Measurements from ENCODE around the gene OCA2.
"Not testable (repeated sequence)": the region's sequence is repeated elsewhere in the genome, so short reads cannot be mapped to it uniquely, and the experiment has no call there.

The OCA2 gene

DNA sequence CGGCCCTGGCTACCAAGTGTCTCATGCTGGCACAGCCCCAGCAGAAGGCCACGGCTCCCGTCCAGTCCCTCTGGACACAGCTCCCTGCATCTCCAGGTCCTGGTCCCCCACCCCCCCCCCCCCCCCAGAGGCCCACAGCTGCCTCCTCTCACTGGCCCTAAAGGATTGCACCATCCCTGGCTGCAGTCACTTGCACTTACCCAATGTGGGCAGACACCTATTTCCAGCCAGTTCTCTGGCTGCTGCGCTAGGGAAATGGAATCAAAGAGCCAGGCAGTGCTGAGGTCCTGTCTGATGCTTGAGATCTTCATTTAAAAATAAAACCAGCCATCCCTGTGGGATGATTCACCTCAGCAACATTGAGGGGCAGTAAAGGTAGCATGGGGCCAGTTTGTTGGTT lies 346.4 kb downstream of the OCA2 start:
- DNase-seq, result no peak

DNA sequence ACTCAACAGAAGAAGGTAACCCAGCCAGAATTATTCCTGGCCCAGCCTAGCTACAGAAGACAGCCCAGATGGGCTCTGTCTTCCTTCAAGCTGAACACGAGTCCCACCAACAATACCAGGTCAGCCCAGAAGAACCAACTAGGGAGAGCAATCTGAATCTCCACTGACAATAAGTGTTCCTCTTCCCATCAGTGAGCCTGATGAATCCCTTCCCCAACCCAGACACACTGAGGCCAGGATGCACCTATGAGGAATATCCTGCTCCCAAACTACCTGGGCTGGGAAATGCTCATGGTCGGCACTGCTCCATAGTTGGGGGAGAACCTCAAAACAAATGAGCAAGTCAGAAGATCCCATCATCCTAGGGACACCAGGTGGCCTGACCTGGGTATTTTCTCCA lies 351.1 kb downstream of the OCA2 start:
- no peak for DNase-seq

DNA sequence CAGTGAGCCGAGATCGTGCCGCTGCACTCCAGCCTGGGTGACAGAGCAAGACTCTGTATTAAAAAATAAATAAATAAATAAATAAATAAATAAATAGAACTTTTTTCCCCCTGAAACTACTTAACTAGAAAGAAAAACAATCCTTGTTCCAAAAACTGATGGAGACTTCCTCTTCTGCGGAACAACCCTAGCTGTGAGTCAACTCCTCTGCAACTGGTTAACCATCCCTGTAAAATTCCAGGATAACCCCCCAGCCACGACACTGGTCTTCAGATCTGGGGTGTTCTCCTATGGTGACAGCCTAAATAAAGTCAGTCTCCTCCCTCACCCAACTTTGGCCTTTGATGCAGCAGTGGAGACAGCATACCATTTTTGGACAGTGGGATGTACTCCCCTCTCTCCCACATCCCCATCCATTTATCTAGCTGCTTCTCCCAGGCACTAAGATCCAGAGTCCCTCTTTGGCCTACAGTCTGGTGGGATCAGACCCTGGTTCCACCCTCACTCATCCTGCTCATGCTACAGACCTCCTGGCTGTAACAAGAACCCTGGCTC lies 352.6 kb downstream of the OCA2 start:
- no peak for DNase-seq

DNA sequence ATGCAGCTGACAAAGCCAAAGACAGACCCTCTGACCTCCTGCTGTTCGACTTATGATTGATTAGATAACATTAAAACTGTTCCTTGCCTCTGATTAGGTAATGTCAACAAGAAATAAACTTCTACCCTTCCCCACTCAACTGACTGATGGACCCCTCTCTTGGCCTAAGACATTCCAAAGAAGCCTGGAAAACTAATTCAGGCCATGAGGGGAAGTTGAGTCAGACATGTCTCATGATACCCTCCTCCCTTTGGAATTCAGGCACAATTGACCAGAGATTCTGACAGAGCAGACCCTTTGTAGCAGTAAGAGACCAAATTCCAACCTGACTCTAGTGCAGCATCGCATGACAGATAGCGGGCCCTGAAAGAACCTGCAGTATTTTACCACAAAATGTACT lies 354.5 kb downstream of the OCA2 start:
- DNase-seq, result no peak

DNA sequence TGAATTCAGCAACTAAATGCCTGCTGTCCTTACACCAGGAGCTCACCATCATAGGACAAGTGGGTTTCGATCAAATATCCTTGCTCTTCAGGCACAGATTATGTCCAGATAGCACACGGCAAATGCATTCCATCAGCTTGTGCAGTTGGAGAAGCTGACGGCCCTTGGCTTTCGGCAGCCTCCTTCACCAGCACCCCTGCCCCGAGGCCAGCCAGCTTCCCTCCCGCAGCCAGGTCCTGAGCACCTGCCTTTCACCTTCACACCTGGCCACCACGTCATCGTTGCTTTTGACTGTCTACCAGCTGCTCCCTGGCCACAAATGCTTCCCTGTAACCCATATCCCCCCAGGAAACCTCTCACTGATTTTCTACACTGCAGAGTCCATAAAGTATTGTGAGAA lies 355.5 kb downstream of the OCA2 start:
- no peak for DNase-seq

DNA sequence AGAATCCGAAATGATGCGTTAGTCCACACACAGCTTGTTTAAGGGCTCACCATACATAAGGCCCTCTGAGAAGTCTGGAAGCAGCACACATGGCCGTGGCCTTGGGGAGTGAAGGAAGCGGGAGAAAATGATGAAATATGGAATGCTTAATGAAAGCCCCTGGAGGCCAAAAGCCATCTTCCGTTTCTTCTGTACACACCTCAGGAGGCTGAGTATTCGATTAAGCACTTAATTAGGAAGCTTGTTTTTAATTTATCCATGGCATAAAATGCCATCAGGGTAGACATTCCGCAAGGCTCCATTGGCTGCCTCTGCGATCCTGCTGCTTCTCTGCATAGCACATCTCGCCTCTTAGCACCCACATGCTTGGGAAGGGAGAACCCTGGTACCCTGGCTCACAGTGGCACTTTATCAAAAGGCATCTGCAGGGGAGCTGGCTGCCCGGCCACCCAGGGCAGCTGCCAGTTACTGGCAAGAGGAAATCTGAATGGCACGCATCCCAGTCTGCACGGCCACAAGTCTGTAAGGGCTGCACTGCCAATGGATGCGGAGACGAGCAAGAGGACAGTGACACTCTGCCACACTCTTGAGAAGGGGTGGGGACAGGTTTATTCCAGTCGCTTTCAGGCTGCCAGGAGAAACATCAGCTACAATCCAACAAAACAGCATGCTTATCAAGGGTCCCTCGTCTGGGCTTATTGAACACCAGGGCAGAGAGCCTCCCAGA lies 356.2 kb downstream of the OCA2 start:
- peak; percentile 14 for DNase-seq

DNA sequence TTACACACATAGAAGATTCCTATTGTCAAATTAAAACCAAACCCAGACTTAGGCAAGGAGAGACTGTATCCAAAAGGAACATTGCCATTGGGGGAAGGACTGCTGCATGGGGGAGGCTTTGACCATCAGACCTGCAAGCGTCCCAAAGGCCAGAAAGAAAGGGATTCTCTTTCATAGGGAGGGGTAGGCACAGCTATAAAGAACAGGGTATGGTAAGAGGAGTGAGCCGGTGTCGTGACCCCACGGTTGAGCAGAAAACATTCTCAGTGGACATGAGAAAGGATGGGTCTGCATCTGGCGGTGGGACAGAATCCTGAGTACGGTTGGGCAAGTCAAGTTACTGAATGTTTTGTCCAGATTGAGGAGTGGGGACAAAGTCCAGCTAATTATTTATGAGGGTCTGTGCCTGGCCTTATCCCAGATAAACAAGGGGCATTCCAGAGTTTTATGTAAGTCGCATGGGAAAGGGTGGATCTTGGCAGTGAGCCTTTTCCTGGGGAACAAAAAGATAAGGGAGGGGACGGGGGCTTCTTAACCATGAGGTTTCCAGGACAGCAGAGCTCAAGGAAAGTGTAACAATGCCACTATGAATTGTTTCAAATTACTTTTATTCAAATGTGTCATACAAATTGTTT lies 357.8 kb downstream of the OCA2 start:
- no peak for DNase-seq

DNA sequence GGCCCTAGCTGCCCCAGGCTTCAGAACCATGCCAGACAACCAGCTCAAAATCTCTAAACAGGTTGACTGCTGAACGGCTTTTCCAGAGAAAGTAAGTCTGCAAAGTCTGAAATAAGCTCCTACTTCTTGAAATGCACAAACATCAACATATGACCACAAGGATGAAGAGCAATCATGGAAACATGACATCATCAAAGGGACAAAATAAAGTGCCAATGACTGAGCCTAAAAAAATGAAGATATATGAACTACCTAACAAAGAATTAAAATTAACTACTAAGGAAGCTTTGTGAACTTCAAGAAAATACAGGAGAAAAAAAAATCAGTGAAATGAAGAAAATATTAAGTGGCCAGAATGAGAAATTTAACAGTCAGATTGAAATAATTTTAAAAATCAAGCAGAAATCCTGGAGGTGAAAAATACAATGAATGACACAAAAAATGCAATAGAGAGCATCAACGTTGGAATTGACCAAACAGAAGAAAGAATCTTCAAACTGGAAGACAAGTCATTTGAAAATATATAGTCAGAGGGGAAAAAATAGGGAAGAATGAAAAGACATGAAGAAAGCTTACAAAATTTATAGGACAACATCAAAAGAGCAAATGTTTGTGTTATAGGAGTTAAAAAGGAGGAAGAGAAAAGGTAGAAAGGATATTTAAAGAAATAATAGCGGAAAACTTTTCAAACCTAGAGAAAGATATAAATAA lies 364.2 kb downstream of the OCA2 start:
- no peak for DNase-seq

DNA sequence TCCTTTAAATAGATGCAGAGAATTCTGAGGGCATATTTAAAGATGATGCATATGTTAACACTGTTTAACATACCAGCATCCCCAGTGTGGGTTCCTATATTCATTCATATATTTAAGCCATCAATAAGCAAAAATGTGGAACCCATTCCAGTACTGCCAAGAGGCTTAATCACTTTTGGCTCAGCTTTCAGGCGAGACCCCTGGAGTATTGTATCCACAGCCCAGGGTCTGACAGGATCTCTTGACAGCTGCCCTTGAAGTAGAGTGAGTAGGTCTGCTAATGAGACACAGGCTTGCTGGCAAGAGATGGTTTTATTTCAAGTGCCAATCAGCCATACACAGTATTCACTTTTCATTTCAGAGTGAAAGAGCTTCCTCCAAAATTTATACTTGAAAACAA lies 367.3 kb downstream of the OCA2 start:
- no peak for DNase-seq

DNA sequence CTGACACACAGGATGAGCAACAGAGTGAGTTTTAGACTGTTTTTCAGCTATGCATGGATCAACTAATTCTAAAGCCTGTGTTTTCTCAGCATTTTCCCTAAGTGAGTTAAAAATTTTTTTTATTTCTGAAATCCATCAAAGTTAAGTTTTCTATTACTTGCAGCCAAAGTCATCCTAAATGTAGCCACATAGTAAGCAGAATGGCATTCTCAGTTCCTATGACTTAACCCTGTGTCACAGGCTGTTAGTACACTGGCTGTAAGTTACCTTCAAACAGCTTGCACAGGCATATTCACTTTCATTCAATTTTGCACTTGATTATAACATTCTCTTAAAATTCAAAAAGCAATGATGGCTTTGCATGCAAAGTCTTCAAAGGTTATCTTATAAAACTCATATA lies 368.2 kb downstream of the OCA2 start:
- DNase-seq, result no peak

DNA sequence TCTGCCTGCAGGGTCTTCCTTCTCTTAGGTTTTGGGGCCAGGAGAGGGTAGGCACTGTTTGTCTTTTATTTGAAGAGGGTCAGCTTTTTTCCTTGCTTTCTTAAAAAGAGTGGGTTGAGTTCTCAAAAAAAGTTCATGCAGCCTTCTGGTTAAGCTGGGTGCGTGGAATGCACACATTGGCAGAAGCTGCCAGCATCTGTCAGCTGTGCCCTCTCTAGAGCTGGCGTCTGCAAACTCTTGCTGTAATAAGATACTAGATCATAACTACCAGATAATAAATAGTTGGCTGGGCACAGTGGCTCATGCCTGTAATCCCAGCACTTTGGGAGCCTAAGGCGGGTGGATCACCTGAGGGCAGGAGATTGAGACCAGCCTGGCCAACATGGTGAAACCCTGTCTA lies 373.4 kb downstream of the OCA2 start:
- no peak for DNase-seq

DNA sequence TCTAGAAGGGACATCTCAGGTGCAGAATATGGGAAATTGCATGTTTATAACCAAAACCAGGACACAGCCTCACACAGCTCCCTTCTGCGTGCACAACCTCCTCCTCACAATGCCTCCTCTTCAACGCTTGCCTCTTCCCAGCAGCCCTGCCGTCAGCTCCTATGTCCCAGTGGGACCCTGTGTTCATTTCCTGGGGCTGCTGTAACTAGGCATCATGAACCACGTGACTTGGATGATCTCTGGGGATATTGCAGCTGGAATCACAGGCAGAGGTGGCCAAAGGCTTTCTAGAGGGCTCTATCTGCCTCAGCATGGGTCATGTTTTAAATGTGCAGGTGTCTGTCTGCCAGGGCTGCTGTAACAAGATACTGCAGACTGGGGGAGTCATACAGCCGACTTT lies 375.3 kb downstream of the OCA2 start:
- no peak for DNase-seq

DNA sequence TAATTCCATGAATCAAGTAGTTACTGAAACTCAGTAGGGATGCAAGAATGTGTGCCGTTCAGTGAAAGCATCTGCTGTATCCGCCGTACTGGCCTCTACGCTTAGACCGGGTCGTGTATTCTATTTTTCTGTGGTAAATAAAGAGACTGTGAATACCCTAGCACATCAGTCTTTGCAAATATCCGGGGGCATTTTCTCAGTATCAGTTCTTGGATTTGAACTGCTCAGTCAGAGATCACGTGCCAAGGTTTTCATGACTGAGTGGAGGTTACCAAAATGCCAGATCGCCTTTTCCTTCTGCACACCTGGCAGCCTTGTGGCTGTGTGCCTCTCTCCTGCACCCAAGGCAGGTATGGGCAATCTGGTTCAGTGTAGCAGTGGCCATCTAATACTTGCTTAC lies 377.0 kb downstream of the OCA2 start:
- no peak for DNase-seq

DNA sequence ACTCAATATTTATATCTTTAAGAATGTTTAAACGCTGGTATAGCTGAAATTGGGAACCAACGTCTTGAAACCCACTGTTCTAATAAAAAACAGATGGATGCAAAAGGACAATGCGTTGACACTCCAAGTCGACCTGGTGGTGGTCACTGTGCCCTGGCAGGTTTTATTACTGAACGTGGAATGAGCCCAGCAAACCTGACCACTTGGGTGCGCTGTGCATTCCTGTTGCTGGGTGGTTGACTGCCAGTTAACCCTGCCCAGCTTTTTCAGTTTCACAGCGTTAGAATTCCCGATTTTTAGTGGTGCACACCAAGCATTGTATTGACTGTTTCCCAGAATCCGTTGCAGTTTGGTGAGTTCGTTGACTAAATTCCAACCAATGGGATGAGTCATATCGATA lies 384.4 kb downstream of the OCA2 start:
- no peak for DNase-seq

DNA sequence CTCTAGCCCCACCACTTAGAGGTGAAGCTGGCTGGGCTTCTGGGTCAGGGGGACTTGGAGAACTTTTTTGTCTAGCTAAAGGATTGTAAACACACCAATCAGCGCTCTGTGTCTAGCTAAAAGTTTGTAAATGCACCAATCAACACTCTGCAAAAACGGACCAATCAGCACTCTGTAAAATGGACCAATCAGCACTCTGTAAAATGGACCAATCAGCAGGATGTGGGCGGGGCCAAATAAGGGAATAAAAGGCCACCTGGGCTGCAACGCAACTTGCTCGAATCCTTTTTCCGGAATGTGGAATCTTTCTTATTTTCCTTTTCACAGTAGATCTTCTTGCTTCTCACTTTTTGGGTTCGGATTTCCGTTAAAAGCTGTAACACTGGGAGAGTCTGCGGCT lies 385.3 kb downstream of the OCA2 start:
- DNase-seq, result not testable (repeated sequence)

DNA sequence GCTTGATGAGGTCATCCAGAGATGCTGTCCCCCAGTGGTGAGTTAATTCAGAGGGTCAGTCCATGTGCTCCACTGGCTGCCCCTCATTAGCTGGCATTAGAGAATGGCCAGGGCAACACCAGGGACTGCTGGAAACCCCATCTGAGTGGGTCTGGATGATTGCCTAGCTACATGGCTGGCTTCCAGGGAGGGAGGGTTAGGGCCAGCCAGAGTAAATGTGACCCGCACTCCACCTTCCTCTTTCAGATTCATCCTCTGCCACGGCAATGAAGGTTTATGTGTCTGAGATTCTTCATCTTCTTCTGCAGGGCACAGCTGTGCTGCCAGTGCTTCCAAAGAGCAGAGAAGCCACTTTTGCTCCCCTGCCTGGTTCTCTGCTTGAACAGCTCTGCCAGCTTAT lies 391.9 kb downstream of the OCA2 start:
- no peak for DNase-seq

DNA sequence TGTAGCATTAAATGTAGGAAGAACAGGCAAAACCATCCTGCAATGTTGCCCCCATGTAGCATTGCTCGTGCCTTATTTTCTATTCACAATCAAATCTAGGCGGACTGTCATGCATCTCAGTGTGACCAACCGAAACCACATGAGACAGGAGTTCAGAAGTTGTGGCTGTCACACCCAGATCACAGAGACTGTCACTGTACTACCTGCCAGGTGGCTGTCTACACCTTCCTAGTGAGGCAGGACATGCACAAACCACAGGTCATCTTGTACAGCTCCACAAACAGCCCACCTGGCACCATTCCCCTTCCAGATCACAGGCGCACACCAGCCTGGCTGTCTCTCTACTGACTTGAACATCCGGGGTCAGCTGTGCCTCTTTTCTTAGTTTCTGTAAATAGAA lies 392.8 kb downstream of the OCA2 start:
- no peak for DNase-seq

DNA sequence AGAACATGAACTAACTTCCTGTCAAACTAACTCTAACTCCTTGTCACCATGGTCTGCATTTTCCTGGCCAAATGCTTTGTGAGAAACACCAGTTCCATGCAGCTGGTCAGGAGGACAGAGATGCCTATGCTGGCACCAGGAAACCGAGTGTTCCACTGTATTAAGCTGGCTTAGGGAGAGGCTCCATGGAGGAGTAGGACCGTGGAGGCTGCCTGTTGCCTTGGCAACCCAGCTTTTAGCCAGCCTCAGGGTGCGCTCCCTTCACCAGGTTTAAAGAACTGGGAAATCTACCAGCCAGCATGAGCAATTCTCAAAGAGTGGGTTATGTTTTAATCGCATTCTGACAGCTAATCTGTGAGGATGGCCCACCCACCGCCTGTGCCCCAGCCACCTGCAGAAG lies 394.1 kb downstream of the OCA2 start:
- DNase-seq, result peak; percentile 23

All from midbrain (tissue), 1 donor.